Ishikawa (cell line): Measurements from ENCODE around the gene ANTXR1.

Experiments used
- CEBPB ChIP-seq: IDR thresholded peaks from 2 replicates; pipeline ENCODE4 v1.6.1; 2012
- CREB1 ChIP-seq: IDR thresholded peaks from 2 replicates; pipeline ENCODE4 v1.6.1; 2012; ENCODE audit warnings: low read depth
- EGR1 ChIP-seq: IDR thresholded peaks from 2 replicates; pipeline ENCODE4 v1.6.1; 2012
- EP300 ChIP-seq: IDR thresholded peaks from 2 replicates; pipeline ENCODE4 v1.6.1; 2012; ENCODE audit warnings: borderline replicate concordance
- FOXM1 ChIP-seq: IDR thresholded peaks from 2 replicates; pipeline ENCODE4 v1.6.1; 2012; ENCODE audit warnings: low read depth, borderline replicate concordance
- MAX ChIP-seq: IDR thresholded peaks from 2 replicates; pipeline ENCODE4 v1.6.1; 2012
- NFIC ChIP-seq: IDR thresholded peaks from 2 replicates; pipeline ENCODE4 v1.6.1; 2012
- RAD21 ChIP-seq: IDR thresholded peaks from 2 replicates; pipeline ENCODE4 v1.6.1; 2012; ENCODE audit warnings: low read depth
- TAF1 ChIP-seq: IDR thresholded peaks from 2 replicates; pipeline ENCODE4 v1.6.1; 2012; ENCODE audit warnings: low read depth, mild to moderate bottlenecking
- TCF12 ChIP-seq: IDR thresholded peaks from 2 replicates; pipeline ENCODE4 v1.6.1; 2012; ENCODE audit warnings: low read depth
- TEAD4 ChIP-seq: IDR thresholded peaks from 2 replicates; pipeline ENCODE4 v1.6.1; 2012
- USF1 ChIP-seq: IDR thresholded peaks from 2 replicates; pipeline ENCODE4 v1.6.1; 2012
- YY1 ChIP-seq: IDR thresholded peaks from 2 replicates; pipeline ENCODE4 v1.6.1; 2012; ENCODE audit warnings: low read depth
- ZBTB7A ChIP-seq: IDR thresholded peaks from 2 replicates; pipeline ENCODE4 v1.6.1; 2012; ENCODE audit warnings: low read depth
- TF ChIP-seq, protein P1 (sequence below): IDR thresholded peaks from 2 replicates; pipeline ENCODE4 v1.6.1; 2012; ENCODE audit warnings: low read depth, mild to moderate bottlenecking

Gene ANTXR1

GRCh38 chr2:69036926-69037325 is 23.9 kb downstream of the ANTXR1 start:
- no peak for TF ChIP-seq EP300
- no peak for TF ChIP-seq CEBPB
- no peak for TF ChIP-seq TAF1
- no peak for TF ChIP-seq TCF12
- TF ChIP-seq, protein P1, sequence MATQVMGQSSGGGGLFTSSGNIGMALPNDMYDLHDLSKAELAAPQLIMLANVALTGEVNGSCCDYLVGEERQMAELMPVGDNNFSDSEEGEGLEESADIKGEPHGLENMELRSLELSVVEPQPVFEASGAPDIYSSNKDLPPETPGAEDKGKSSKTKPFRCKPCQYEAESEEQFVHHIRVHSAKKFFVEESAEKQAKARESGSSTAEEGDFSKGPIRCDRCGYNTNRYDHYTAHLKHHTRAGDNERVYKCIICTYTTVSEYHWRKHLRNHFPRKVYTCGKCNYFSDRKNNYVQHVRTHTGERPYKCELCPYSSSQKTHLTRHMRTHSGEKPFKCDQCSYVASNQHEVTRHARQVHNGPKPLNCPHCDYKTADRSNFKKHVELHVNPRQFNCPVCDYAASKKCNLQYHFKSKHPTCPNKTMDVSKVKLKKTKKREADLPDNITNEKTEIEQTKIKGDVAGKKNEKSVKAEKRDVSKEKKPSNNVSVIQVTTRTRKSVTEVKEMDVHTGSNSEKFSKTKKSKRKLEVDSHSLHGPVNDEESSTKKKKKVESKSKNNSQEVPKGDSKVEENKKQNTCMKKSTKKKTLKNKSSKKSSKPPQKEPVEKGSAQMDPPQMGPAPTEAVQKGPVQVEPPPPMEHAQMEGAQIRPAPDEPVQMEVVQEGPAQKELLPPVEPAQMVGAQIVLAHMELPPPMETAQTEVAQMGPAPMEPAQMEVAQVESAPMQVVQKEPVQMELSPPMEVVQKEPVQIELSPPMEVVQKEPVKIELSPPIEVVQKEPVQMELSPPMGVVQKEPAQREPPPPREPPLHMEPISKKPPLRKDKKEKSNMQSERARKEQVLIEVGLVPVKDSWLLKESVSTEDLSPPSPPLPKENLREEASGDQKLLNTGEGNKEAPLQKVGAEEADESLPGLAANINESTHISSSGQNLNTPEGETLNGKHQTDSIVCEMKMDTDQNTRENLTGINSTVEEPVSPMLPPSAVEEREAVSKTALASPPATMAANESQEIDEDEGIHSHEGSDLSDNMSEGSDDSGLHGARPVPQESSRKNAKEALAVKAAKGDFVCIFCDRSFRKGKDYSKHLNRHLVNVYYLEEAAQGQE, result no peak
- no peak for TF ChIP-seq RAD21
- TF ChIP-seq ZBTB7A, result no peak
- TF ChIP-seq YY1, result no peak
- TF ChIP-seq NFIC, result no peak

GRCh38 chr2:69041214-69041613 is 28.2 kb downstream of the ANTXR1 start:
- no peak for TF ChIP-seq FOXM1
- no peak for TF ChIP-seq CREB1
- no peak for TF ChIP-seq TEAD4
- no peak for TF ChIP-seq MAX
- no peak for TF ChIP-seq NFIC
- no peak for TF ChIP-seq RAD21
- no peak for TF ChIP-seq TAF1
- TF ChIP-seq TCF12, result no peak
- TF ChIP-seq CEBPB, result no peak
- TF ChIP-seq, protein P1, result no peak
- TF ChIP-seq YY1, result no peak
- TF ChIP-seq ZBTB7A, result no peak
- TF ChIP-seq EGR1, result no peak
- no peak for TF ChIP-seq USF1
- no peak for TF ChIP-seq EP300

- TF ChIP-seq EP300, result no peak
- no peak for TF ChIP-seq TCF12
- no peak for TF ChIP-seq YY1
- TF ChIP-seq, protein P1, result no peak
- no peak for TF ChIP-seq EGR1
- TF ChIP-seq FOXM1, result no peak
- TF ChIP-seq TEAD4, result no peak
- no peak for TF ChIP-seq USF1
Observed at GRCh38 chr2:69043736-69044400, 30.9 kb downstream of the ANTXR1 start.

GRCh38 chr2:69046221-69046662 is 33.3 kb downstream of the ANTXR1 start:
- TF ChIP-seq FOXM1, result no peak
- no peak for TF ChIP-seq ZBTB7A
- no peak for TF ChIP-seq MAX
- TF ChIP-seq EGR1, result no peak
- TF ChIP-seq RAD21, result no peak
- TF ChIP-seq, protein P1, result no peak
- no peak for TF ChIP-seq TCF12
- TF ChIP-seq YY1, result no peak
- no peak for TF ChIP-seq EP300
- TF ChIP-seq NFIC, result no peak
- no peak for TF ChIP-seq TEAD4
- TF ChIP-seq CREB1, result no peak
- TF ChIP-seq USF1, result no peak
- no peak for TF ChIP-seq CEBPB
- TF ChIP-seq TAF1, result no peak
